GM23248 (cell line): ENCODE data around the gene TSPAN12. TPM values are rescaled to one million over a fixed set of nuclear protein-coding genes. Genes with fewer than 3 reads are reported as not detected.

Experiments used
- DNase-seq: peaks from one replicate; pipeline ENCODE4 v3.0.0-alpha.2; 2015
- H2AFZ ChIP-seq: fragments of 200-600 bp; sonication (generic); 2 replicates; pipeline ENCODE4 v1.6.1; 2016; ENCODE audit warnings: antibody characterized with exemption
- H3F3A ChIP-seq: fragments of 200-600 bp; sonication (generic); 2 replicates; pipeline ENCODE4 v1.6.1; 2016; ENCODE audit warnings: mild to moderate bottlenecking, antibody characterized with exemption, mixed run types; ENCODE audit not compliant: insufficient read depth
- H3K27ac ChIP-seq: fragments of 200-600 bp; sonication (generic); 2 replicates; pipeline ENCODE4 v1.5.1; 2016; ENCODE audit warnings: mild to moderate bottlenecking
- H3K27me3 ChIP-seq: fragments of 200-600 bp; sonication (generic); replicated peaks from 2 replicates; pipeline ENCODE4 v1.6.1; 2016; ENCODE audit warnings: mild to moderate bottlenecking; ENCODE audit not compliant: insufficient read depth
- H3K36me3 ChIP-seq: fragments of 200-600 bp; sonication (generic); 2 replicates; pipeline ENCODE4 v1.6.1; 2016; ENCODE audit warnings: low read depth, mild to moderate bottlenecking
- H3K4me1 ChIP-seq: fragments of 200-600 bp; sonication (generic); 2 replicates; pipeline ENCODE4 v1.6.1; 2016; ENCODE audit warnings: mild to moderate bottlenecking; ENCODE audit not compliant: insufficient read depth
- H3K4me2 ChIP-seq: fragments of 200-600 bp; sonication (generic); one replicate; pipeline ENCODE4 v1.6.1; 2016; ENCODE audit warnings: mild to moderate bottlenecking; ENCODE audit not compliant: unreplicated experiment
- H3K4me3 ChIP-seq: fragments of 200-600 bp; sonication (generic); 2 replicates; pipeline ENCODE4 v1.5.1; 2016; ENCODE audit warnings: mild to moderate bottlenecking
- H3K79me2 ChIP-seq: fragments of 200-600 bp; sonication (generic); 2 replicates; pipeline ENCODE4 v1.6.1; 2016; ENCODE audit warnings: mild to moderate bottlenecking; ENCODE audit not compliant: insufficient read depth
- H3K9ac ChIP-seq: fragments of 200-600 bp; sonication (generic); 2 replicates; pipeline ENCODE4 v1.6.1; 2016; ENCODE audit warnings: mild to moderate bottlenecking
- H3K9me2 ChIP-seq: fragments of 200-600 bp; sonication (generic); 2 replicates; pipeline ENCODE4 v1.6.1; 2016; ENCODE audit warnings: mixed run types, mild to moderate bottlenecking, moderate library complexity; ENCODE audit not compliant: insufficient read depth
- H3K9me3 ChIP-seq: fragments of 200-600 bp; sonication (generic); one replicate; pipeline ENCODE4 v1.6.1; 2017; ENCODE audit warnings: low read depth
- H4K20me1 ChIP-seq: fragments of 200-600 bp; sonication (generic); 2 replicates; pipeline ENCODE4 v1.6.0; 2016; ENCODE audit not compliant: insufficient read depth
- EZH2 ChIP-seq: fragments of 200-600 bp; sonication (generic); IDR thresholded peaks from 2 replicates; pipeline ENCODE4 v1.6.1; 2018; ENCODE audit warnings: antibody characterized with exemption, mild to moderate bottlenecking; ENCODE audit not compliant: insufficient read depth, poor library complexity, severe bottlenecking
- EZH2phosphoT487 ChIP-seq: fragments of 200-600 bp; sonication (generic); IDR thresholded peaks from 2 replicates; pipeline ENCODE4 v1.6.1; 2018; ENCODE audit warnings: antibody characterized with exemption, moderate library complexity, mild to moderate bottlenecking, low read depth; ENCODE audit not compliant: insufficient read depth
- WGBS, 2 experiments: methylation state at CpG; one replicate each; pipeline ENCODE4 v1.1.6; 2015 to 2017; ENCODE audit warnings: low lambda C conversion rate in 2 of 2, low coverage in 1 of 2; ENCODE audit errors: missing lambda C conversion rate in 2 of 2; 5-methylcytosine and 5-hydroxymethylcytosine counted together
- in situ Hi-C: fragments of 300-500 bp; cut with MboI; formaldehyde crosslinking; loops from 2 replicates; pipeline ENCODE4 v1.15.0; 2020
- polyA plus RNA-seq: library from polyadenylated mRNA; unstranded; fragments of >200 nt; fragmentation: Nextera tagmentation; extraction: Ambion mirVana; gene quantifications from 2 replicates; pipeline ENCODE4 v1.2.1, GENCODE V29; 2016
- total RNA-seq: library from RNA; depleted of rRNA; stranded (reverse); fragments of >200 nt; shearing (Covaris generic); gene quantifications from 2 replicates; pipeline ENCODE4 v1.2.3, GENCODE V29; 2014

Gene TSPAN12
- total and polyA plus RNA-seq, 2 experiments from 2014 or later: under 0.01 to 0.70 TPM

- H3K27me3 ChIP-seq: no peaks in the 10 kb centered on the region
- in situ Hi-C loops: loop anchor here (10.0 to 25.0 kb wide), 2 partner anchors 128 to 306 kb away; no protein-coding TSS in a partner anchor
- H3K4me3 ChIP-seq: no peak overlapping the region
These were observed 51.3 kb downstream of the TSPAN12 start for GRCh38 chr7:120806669-120807068.

GRCh38 chr7:120805636-120806388 is 52.1 kb downstream of the TSPAN12 start:
- DNase-seq: peak; percentile 62
- no peaks in the 10 kb centered on the region for H3K27me3 ChIP-seq
- no peaks in the 10 kb centered on the region for H3K36me3 ChIP-seq
- H3F3A ChIP-seq: no peaks in the 10 kb centered on the region
- no peak overlapping the region for H3K27ac ChIP-seq
- no peak overlapping the region for H2AFZ ChIP-seq
- no peak for TF ChIP-seq EZH2phosphoT487
- TF ChIP-seq EZH2: no peak
- H3K4me2 ChIP-seq: no peak overlapping the region
- no peak overlapping the region for H3K9ac ChIP-seq
- in situ Hi-C loops: loop anchor here (10.0 to 25.0 kb wide), 2 partner anchors 129 to 306 kb away; no protein-coding TSS in a partner anchor
- WGBS, 2 experiments: 35% methylated on average over 3 of the region's 3 CpGs
- no peak overlapping the region for H3K4me3 ChIP-seq
- H3K9me2 ChIP-seq: no peaks in the 10 kb centered on the region
- H3K79me2 ChIP-seq: no peaks in the 10 kb centered on the region
- no peaks in the 10 kb centered on the region for H4K20me1 ChIP-seq
- H3K9me3 ChIP-seq: no peaks in the 10 kb centered on the region
- H3K4me1 ChIP-seq: no peaks in the 10 kb centered on the region

More at GRCh38 chr7:120806669-120807068, 51.3 kb downstream of the TSPAN12 start:
- no peak overlapping the region for H3K27ac ChIP-seq
- no peaks in the 10 kb centered on the region for H3K36me3 ChIP-seq
- no peaks in the 10 kb centered on the region for H3K9me2 ChIP-seq
- DNase-seq: peak; percentile 34
- H3F3A ChIP-seq: no peaks in the 10 kb centered on the region
- no peak overlapping the region for H3K4me2 ChIP-seq
- no peaks in the 10 kb centered on the region for H3K4me1 ChIP-seq
- WGBS, 2 experiments: 39 to 40% methylated on average over 1 of the region's 1 CpG
- H2AFZ ChIP-seq: no peak overlapping the region
- TF ChIP-seq EZH2 (no peak), EZH2phosphoT487 (no peak)
- no peak overlapping the region for H3K9ac ChIP-seq
- H3K79me2 ChIP-seq: no peaks in the 10 kb centered on the region
- no peaks in the 10 kb centered on the region for H4K20me1 ChIP-seq
- no peaks in the 10 kb centered on the region for H3K9me3 ChIP-seq

- Histone ChIP-seq H3F3A (no peaks in the 10 kb centered on the region), H3K4me1 (no peaks in the 10 kb centered on the region), H3K9me2 (no peaks in the 10 kb centered on the region), H3K4me2 (no peak overlapping the region), H3K9me3 (no peaks in the 10 kb centered on the region), H3K9ac (no peak overlapping the region), H2AFZ (no peak overlapping the region), H4K20me1 (no peaks in the 10 kb centered on the region), H3K4me3 (no peak overlapping the region), H3K27me3 (no peaks in the 10 kb centered on the region), H3K79me2 (no peaks in the 10 kb centered on the region), H3K27ac (no peak overlapping the region), H3K36me3 (no peaks in the 10 kb centered on the region)
- WGBS, 2 experiments: 91 to 97% methylated on average over 3 of the region's 3 CpGs
- in situ Hi-C loops: loop anchor here (10.0 to 25.0 kb wide), 2 partner anchors 132 to 310 kb away; no protein-coding TSS in a partner anchor
- DNase-seq: no peak
- no peak for TF ChIP-seq EZH2phosphoT487
- no peak for TF ChIP-seq EZH2
These were observed 55.2 kb downstream of the TSPAN12 start for GRCh38 chr7:120802751-120803150.

- H3K9me2 ChIP-seq: no peaks in the 10 kb centered on the region
- H3K9me3 ChIP-seq: no peaks in the 10 kb centered on the region
- H3K36me3 ChIP-seq: no peaks in the 10 kb centered on the region
- no peak overlapping the region for H3K27ac ChIP-seq
- TF ChIP-seq EZH2phosphoT487 (no peak), EZH2 (no peak)
- no peak for DNase-seq
- no peaks in the 10 kb centered on the region for H4K20me1 ChIP-seq
- no peak overlapping the region for H2AFZ ChIP-seq
- H3K4me3 ChIP-seq: no peak overlapping the region
- WGBS, 2 experiments: 84% methylated on average over 3 of the region's 3 CpGs
- no peaks in the 10 kb centered on the region for H3K27me3 ChIP-seq
- H3K4me2 ChIP-seq: no peak overlapping the region
- H3K9ac ChIP-seq: no peak overlapping the region
- no peaks in the 10 kb centered on the region for H3F3A ChIP-seq
- in situ Hi-C loops: loop anchor here (10.0 to 25.0 kb wide), 2 partner anchors 135 to 312 kb away; no protein-coding TSS in a partner anchor
- no peaks in the 10 kb centered on the region for H3K79me2 ChIP-seq
- H3K4me1 ChIP-seq: no peaks in the 10 kb centered on the region
These were observed 58.0 kb downstream of the TSPAN12 start for GRCh38 chr7:120799813-120800475.
